Upper lobe of left lung (tissue), 6 donors: Measurements from ENCODE around the gene GGT6. TPM values are rescaled to one million over a fixed set of nuclear protein-coding genes. Genes with fewer than 3 reads are reported as not detected.

Experiments used
- ATAC-seq, 2 donors: fragments of 200-7000 bp; cut with Tn5 transposase; one replicate each; pipeline ENCODE4 v1.9.1; 2022; ENCODE audit warnings: mild to moderate bottlenecking in 2 of 2, moderate library complexity in 2 of 2; ENCODE audit not compliant: low FRiP score in 2 of 2
- DNase-seq, 2 donors: peaks; one replicate each; pipeline ENCODE4 v3.0.0-alpha.2; 2019 to 2020
- H3K27ac ChIP-seq, 4 donors: fragments of 200-600 bp; sonication (generic); one replicate each; pipeline ENCODE4 v1.5.1; 2016 to 2019
- H3K27me3 ChIP-seq, 4 donors: fragments of 200-600 bp; sonication (generic); one replicate each; pipeline ENCODE4 v1.5.1; 2017 to 2019
- H3K36me3 ChIP-seq, 4 donors: fragments of 200-600 bp; sonication (generic); one replicate each; pipeline ENCODE4 v1.5.1; 2016 to 2019
- H3K4me1 ChIP-seq, 4 donors: fragments of 200-600 bp; sonication (generic); one replicate each; pipeline ENCODE4 v1.5.1; 2018 to 2019
- H3K4me3 ChIP-seq, 4 donors: fragments of 200-600 bp; sonication (generic); one replicate each; pipeline ENCODE4 v1.5.1; 2017 to 2019; ENCODE audit warnings: mild to moderate bottlenecking in 2 of 4, moderate library complexity in 1 of 4
- H3K9me3 ChIP-seq, 4 donors: fragments of 200-600 bp; sonication (generic); one replicate each; pipeline ENCODE4 v1.5.1; 2018 to 2019
- EP300 ChIP-seq, 4 donors: sonication (generic); formaldehyde crosslinking; IDR thresholded peaks; one replicate each; pipeline ENCODE4 v1.5.1; 2017; ENCODE audit warnings: antibody characterized with exemption in 4 of 4, control low read depth in 2 of 4
- POLR2A ChIP-seq, 4 donors: fragments of 450-650 bp; IDR thresholded peaks; one replicate each; pipeline ENCODE4 v1.5.1; 2016 to 2017; ENCODE audit warnings: antibody characterized with exemption in 4 of 4, mild to moderate bottlenecking in 2 of 4
- POLR2AphosphoS5 ChIP-seq, 2 donors: sonication (generic); formaldehyde crosslinking; IDR thresholded peaks; one replicate each; pipeline ENCODE4 v1.5.1; 2017; ENCODE audit warnings: antibody characterized with exemption in 2 of 2
- WGBS, 2 donors: methylation state at CpG; one replicate each; pipeline ENCODE4 v1.1.5; 2017 to 2018; 5-methylcytosine and 5-hydroxymethylcytosine counted together
- total RNA-seq, 6 donors: library from RNA; depleted of rRNA in 4 of 6; stranded (reverse); fragments of >200 nt in 4 of 6; gene quantifications; one replicate each; pipeline versions ENCODE4 v1.1.0 to v1.2.1, GENCODE V29; 2016 to 2021
- TF ChIP-seq, protein P1 (sequence below), 6 experiments: fragments of 450-650 bp in 4 of 6; fragments of 200-600 bp in 2 of 6; sonication (generic) in 2 of 6; IDR thresholded peaks; one replicate each; pipeline ENCODE4 v1.5.1; 2016 to 2019; ENCODE audit warnings: antibody characterized with exemption in 6 of 6
- donor health status: DM: no; HTN: no; CAD: no; lungs with moderate emphysema.
- donor health status: DM: no; HTN: yes; CAD: no; lungs with severe emphysema.

GGT6 gene
- total RNA-seq, 6 donors from 2014 or later: 3.8 to 18.7 (median 9.7) TPM

GRCh38 chr17:4565209-4566141 is 5.1 kb upstream of the GGT6 start:
- Histone ChIP-seq H3K4me1 (peaks cover 0 to 11% (median 7%) of the 10 kb centered on the region in 4 donors), H3K27ac (no peak overlapping the region), H3K9me3 (no peaks in the 10 kb centered on the region), H3K36me3 (no peaks in the 10 kb centered on the region), H3K27me3 (no peaks in the 10 kb centered on the region), H3K4me3 (no peak overlapping the region)
- ATAC-seq (peak; percentile 91 to 94), DNase-seq (peak in 1 of 2 donors; percentile 76)
- 30 to 31% methylated on average over 16 of the region's 16 CpGs for WGBS, 2 donors
- TF ChIP-seq, protein P1, sequence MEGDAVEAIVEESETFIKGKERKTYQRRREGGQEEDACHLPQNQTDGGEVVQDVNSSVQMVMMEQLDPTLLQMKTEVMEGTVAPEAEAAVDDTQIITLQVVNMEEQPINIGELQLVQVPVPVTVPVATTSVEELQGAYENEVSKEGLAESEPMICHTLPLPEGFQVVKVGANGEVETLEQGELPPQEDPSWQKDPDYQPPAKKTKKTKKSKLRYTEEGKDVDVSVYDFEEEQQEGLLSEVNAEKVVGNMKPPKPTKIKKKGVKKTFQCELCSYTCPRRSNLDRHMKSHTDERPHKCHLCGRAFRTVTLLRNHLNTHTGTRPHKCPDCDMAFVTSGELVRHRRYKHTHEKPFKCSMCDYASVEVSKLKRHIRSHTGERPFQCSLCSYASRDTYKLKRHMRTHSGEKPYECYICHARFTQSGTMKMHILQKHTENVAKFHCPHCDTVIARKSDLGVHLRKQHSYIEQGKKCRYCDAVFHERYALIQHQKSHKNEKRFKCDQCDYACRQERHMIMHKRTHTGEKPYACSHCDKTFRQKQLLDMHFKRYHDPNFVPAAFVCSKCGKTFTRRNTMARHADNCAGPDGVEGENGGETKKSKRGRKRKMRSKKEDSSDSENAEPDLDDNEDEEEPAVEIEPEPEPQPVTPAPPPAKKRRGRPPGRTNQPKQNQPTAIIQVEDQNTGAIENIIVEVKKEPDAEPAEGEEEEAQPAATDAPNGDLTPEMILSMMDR (IDR thresholded peaks at IDR 0.05): peak; percentile 36 to 78 (median 72)
- no peak for TF ChIP-seq POLR2AphosphoS5 (IDR thresholded peaks at IDR 0.05)

DNA sequence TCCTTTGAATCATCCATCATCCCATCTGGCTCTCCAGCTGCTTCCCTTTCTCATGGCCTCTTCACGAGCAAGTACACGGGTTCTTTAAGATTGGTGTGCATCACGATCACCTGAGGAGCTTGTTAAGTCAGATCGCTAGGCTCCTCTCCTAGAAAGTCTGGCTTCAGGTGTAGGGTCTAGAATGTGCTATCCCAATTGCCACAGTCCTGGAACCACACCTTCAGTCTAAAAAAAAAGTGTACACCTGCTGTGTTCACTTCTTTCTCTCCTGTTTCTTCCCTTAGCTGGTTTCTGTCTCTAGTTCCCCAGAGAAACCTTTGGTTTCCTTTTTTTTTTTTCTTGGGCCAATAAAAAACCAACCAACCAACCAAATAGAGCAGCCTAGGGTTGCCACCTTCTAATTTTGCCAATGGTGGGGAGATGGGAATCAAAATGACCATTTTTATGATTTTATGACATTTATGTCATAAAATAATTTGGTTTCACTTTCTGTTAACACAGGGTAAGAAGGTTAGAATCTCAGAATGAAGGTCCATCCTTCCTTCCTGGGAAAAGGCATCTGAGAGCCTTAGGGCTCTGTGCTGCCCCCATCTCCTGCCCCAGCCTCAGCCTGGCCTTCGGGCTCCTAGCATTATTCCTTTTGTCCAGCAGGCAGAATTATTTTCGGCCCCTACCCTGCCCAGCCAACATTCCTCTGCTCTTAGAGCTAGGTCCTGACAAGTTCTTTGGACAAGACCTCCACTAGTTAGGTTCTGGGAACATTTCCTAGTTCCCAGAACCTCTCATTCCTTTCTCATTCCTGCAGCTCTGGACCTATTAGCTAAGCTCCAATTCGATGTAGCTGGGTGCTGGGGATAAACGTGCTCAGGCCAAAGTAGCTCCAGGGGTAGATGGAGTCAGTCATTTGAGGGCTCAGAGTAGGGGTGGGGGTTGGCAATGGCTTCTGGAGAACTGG is 1.9 kb upstream of the GGT6 start:
- peaks cover 0 to 24% (median 7%) of the 10 kb centered on the region in 4 donors for H3K4me1 ChIP-seq
- H3K9me3 ChIP-seq: no peaks in the 10 kb centered on the region
- 76 to 77% methylated on average over 8 of the region's 8 CpGs for WGBS, 2 donors
- no peaks in the 10 kb centered on the region for H3K27me3 ChIP-seq
- no peak for DNase-seq
- H3K27ac ChIP-seq: peak overlapping the region in 1 of 4 donors; percentile 31
- no peak overlapping the region for H3K4me3 ChIP-seq
- TF ChIP-seq POLR2AphosphoS5 (IDR thresholded peaks at IDR 0.05) (no peak), EP300 (IDR thresholded peaks at IDR 0.05) (no peak), POLR2A (IDR thresholded peaks at IDR 0.05) (no peak)
- TF ChIP-seq, protein P1 (IDR thresholded peaks at IDR 0.05): peak in 1 of 6 experiments; percentile 12
- ATAC-seq: no peak
- no peaks in the 10 kb centered on the region for H3K36me3 ChIP-seq

- 24 to 68% methylated on average over 1 to 11 of the region's 11 CpGs for WGBS, 2 donors
- no peaks in the 10 kb centered on the region for H3K27me3 ChIP-seq
- no peak for TF ChIP-seq POLR2A (IDR thresholded peaks at IDR 0.05)
- TF ChIP-seq POLR2AphosphoS5 (IDR thresholded peaks at IDR 0.05): no peak
- TF ChIP-seq, protein P1 (IDR thresholded peaks at IDR 0.05): peak in 1 of 6 experiments; percentile 16
- TF ChIP-seq EP300 (IDR thresholded peaks at IDR 0.05): no peak
- H3K27ac ChIP-seq: peak overlapping the region in 1 of 4 donors; percentile 53
- H3K4me3 ChIP-seq: no peak overlapping the region
- no peak for DNase-seq
- H3K4me1 ChIP-seq: peaks cover 3 to 26% (median 8%) of the 10 kb centered on the region in 4 donors
- H3K36me3 ChIP-seq: no peaks in the 10 kb centered on the region
- H3K9me3 ChIP-seq: no peaks in the 10 kb centered on the region
- no peak for ATAC-seq
Observed at GRCh38 chr17:4560837-4561256, 470 bp upstream of the GGT6 start.

- H3K4me3 ChIP-seq: peak overlapping the region in 2 of 4 donors; percentile 13 to 25
- no peaks in the 10 kb centered on the region for H3K36me3 ChIP-seq
- no peak for DNase-seq
- no peaks in the 10 kb centered on the region for H3K9me3 ChIP-seq
- H3K27ac ChIP-seq: peak overlapping the region in 2 of 4 donors; percentile 4 to 53
- ATAC-seq: peak in 1 of 2 donors; percentile 1
- no peak for TF ChIP-seq EP300 (IDR thresholded peaks at IDR 0.05)
- TF ChIP-seq, protein P1 (IDR thresholded peaks at IDR 0.05): no peak
- TF ChIP-seq POLR2AphosphoS5 (IDR thresholded peaks at IDR 0.05): no peak
- no peak for TF ChIP-seq POLR2A (IDR thresholded peaks at IDR 0.05)
- H3K4me1 ChIP-seq: peaks cover 5 to 24% (median 8%) of the 10 kb centered on the region in 4 donors
- H3K27me3 ChIP-seq: no peaks in the 10 kb centered on the region
- 78 to 94% methylated on average over 2 to 5 of the region's 5 CpGs for WGBS, 2 donors
Observed at GRCh38 chr17:4559966-4560365, 411 bp downstream of the GGT6 start.
